Tibial nerve (tissue), 4 donors: ENCODE results near the gene RASD2. TPM values are rescaled to one million over a fixed set of nuclear protein-coding genes. Genes with fewer than 3 reads are reported as not detected.

Source experiments
- DNase-seq, 2 donors: peaks; one replicate each; pipeline ENCODE4 v3.0.0-alpha.2; 2019; ENCODE audit warnings: low spot score in 2 of 2
- H3K27ac ChIP-seq, 4 donors: fragments of 200-600 bp; sonication (generic) in 3 of 4; one replicate each; pipeline ENCODE4 v1.5.1; 2017 to 2019; ENCODE audit warnings: mild to moderate bottlenecking in 1 of 4
- H3K27me3 ChIP-seq, 2 donors: fragments of 200-600 bp; sonication (generic) in 1 of 2; one replicate each; pipeline versions ENCODE4 v1.5.1 to v1.6.0; 2017 to 2019
- H3K36me3 ChIP-seq, 3 donors: fragments of 200-600 bp; sonication (generic); one replicate each; pipeline ENCODE4 v1.5.1; 2018 to 2019
- H3K4me1 ChIP-seq, 4 donors: fragments of 200-600 bp; sonication (generic) in 3 of 4; one replicate each; pipeline ENCODE4 v1.5.1; 2017 to 2019
- H3K4me3 ChIP-seq, 4 donors: fragments of 200-600 bp; sonication (generic) in 3 of 4; one replicate each; pipeline ENCODE4 v1.5.1; 2017 to 2019; ENCODE audit warnings: mild to moderate bottlenecking in 1 of 4, moderate library complexity in 1 of 4
- H3K9me3 ChIP-seq, 4 donors: fragments of 200-600 bp; sonication (generic) in 3 of 4; one replicate each; pipeline ENCODE4 v1.5.1; 2017 to 2019
- EP300 ChIP-seq, 2 donors: sonication (generic); formaldehyde crosslinking; IDR thresholded peaks; one replicate each; pipeline ENCODE4 v1.6.1; 2017; ENCODE audit warnings: antibody characterized with exemption in 2 of 2, mild to moderate bottlenecking in 1 of 2
- POLR2A ChIP-seq, 2 donors: fragments of 450-650 bp; IDR thresholded peaks; one replicate each; pipeline ENCODE4 v1.6.1; 2017; ENCODE audit warnings: antibody characterized with exemption in 2 of 2, mild to moderate bottlenecking in 2 of 2, moderate library complexity in 2 of 2
- WGBS, 2 donors: methylation state at CpG; one replicate each; pipeline ENCODE4 v1.1.5; 2018; 5-methylcytosine and 5-hydroxymethylcytosine counted together
- total RNA-seq, 4 donors: library from RNA; depleted of rRNA; stranded (reverse); fragments of >200 nt; gene quantifications; one replicate each; pipeline ENCODE4 v1.1.0, GENCODE V29; 2016
- TF ChIP-seq, protein P1 (sequence below), 5 experiments: fragments of 200-600 bp in 3 of 5; fragments of 450-650 bp in 2 of 5; sonication (generic) in 3 of 5; IDR thresholded peaks; one replicate each; pipeline ENCODE4 v1.5.1; 2016 to 2019; ENCODE audit warnings: antibody characterized with exemption in 5 of 5, mild to moderate bottlenecking in 3 of 5, moderate library complexity in 2 of 5

Gene RASD2
- total RNA-seq, 4 donors from 2014 or later = 0.20 to 1.5 (median 0.40) TPM

DNA sequence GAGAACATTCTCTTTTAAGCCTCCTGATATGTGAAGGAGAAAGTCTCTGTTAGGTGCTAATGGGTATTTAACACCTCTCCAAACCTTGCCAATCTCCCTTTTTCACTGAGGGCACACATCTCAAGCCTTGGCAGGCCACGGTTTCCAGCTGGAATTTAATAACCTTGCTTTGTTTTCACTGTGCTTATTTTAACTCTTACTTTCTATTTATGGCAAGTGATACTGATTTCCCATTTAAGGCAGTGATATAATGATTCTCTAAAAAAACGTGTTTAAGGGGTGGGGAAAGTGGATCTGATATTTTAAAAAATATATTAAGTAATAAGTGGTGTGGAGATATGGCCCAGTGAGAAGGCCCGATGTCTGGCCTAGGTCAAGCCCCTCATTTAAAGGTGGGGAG is 1.1 kb upstream of the RASD2 start:
- peaks cover 0 to 31% (median 9%) of the 10 kb centered on the region in 4 donors for H3K4me1 ChIP-seq
- TF ChIP-seq, protein P1, sequence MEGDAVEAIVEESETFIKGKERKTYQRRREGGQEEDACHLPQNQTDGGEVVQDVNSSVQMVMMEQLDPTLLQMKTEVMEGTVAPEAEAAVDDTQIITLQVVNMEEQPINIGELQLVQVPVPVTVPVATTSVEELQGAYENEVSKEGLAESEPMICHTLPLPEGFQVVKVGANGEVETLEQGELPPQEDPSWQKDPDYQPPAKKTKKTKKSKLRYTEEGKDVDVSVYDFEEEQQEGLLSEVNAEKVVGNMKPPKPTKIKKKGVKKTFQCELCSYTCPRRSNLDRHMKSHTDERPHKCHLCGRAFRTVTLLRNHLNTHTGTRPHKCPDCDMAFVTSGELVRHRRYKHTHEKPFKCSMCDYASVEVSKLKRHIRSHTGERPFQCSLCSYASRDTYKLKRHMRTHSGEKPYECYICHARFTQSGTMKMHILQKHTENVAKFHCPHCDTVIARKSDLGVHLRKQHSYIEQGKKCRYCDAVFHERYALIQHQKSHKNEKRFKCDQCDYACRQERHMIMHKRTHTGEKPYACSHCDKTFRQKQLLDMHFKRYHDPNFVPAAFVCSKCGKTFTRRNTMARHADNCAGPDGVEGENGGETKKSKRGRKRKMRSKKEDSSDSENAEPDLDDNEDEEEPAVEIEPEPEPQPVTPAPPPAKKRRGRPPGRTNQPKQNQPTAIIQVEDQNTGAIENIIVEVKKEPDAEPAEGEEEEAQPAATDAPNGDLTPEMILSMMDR (IDR thresholded peaks at IDR 0.05) = no peak
- TF ChIP-seq POLR2A (IDR thresholded peaks at IDR 0.05) (no peak), EP300 (IDR thresholded peaks at IDR 0.05) (no peak)
- no peaks in the 10 kb centered on the region for H3K36me3 ChIP-seq
- 16 to 20% methylated on average over 3 of the region's 3 CpGs for WGBS, 2 donors
- H3K4me3 ChIP-seq = peak overlapping the region in 2 of 4 donors; percentile 41 to 56
- no peaks in the 10 kb centered on the region for H3K9me3 ChIP-seq
- DNase-seq = no peak
- no peak overlapping the region for H3K27ac ChIP-seq
- H3K27me3 ChIP-seq = peaks cover 0 to 38% of the 10 kb centered on the region in 2 donors

DNA sequence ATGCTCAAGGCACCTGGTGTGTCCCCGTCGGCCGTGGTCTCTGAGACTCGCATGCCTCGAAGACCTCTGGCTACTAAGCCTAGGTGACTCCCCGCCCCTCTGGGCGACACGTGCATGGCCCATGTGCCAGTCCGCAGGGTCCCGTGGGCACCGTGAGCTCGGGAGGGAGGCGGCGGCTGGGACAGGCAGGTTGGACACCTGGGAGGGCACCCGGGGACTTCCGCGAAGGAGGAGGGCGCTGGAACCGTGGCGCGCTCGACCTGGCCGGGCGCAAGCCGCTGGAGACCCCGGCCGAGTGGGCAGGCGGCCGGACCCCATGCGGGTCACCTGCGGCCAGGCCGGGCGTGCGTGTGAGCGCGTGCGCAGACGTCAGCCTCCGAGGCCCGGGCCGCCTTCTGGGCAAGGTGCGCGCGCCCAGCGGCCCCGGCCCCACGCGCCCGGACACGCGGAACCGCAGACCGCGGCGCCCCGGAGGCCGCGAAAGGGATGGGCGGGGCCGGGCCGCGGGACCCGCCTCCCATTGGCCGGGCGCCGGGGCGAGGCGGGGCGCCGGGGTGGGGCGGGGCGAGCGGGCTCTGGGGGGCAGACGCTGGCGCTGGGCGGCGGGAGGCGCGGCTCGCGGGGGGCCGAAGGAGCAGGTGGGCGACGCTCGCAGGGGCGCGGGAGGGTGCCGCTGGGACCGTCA is 579 bp upstream of the RASD2 start:
- H3K27me3 ChIP-seq = peaks cover 0 to 38% of the 10 kb centered on the region in 2 donors
- no peak overlapping the region for H3K27ac ChIP-seq
- H3K4me3 ChIP-seq = peak overlapping the region; percentile 10 to 56 (median 31)
- WGBS, 2 donors = 4 to 7% methylated on average over 22 to 26 of the region's 89 CpGs
- peaks cover 0 to 31% (median 9%) of the 10 kb centered on the region in 4 donors for H3K4me1 ChIP-seq
- no peak for TF ChIP-seq EP300 (IDR thresholded peaks at IDR 0.05)
- TF ChIP-seq POLR2A (IDR thresholded peaks at IDR 0.05) = no peak
- TF ChIP-seq, protein P1 (IDR thresholded peaks at IDR 0.05) = no peak
- H3K36me3 ChIP-seq = no peaks in the 10 kb centered on the region
- DNase-seq = no peak
- H3K9me3 ChIP-seq = no peaks in the 10 kb centered on the region

DNA sequence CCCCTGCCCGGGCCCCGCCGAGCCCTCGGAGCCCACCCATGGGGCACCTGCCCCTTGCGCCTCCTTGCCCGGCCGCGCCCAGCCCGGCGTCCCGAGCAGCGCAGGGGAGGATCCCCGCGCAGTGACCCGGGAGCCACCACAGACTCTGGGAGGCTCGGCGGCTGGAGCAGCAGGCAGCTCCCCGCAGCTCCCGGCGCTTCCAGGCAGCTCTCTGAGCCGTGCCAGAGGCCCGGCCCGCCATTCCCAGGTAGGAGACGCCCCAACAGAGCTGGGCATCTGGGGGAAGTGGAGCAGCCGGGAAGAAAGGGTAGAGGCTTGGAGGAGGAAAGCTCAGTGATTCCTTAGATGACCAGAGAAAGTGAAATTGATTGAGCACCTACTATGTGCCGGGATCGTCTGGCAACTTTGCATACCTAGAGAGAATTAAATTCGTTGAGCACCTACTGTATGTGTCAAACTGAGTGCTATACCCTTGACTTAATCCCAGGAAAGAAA is 670 bp downstream of the RASD2 start:
- TF ChIP-seq POLR2A (IDR thresholded peaks at IDR 0.05) (no peak), EP300 (IDR thresholded peaks at IDR 0.05) (no peak)
- TF ChIP-seq, protein P1 (IDR thresholded peaks at IDR 0.05) = no peak
- no peak overlapping the region for H3K27ac ChIP-seq

DNA sequence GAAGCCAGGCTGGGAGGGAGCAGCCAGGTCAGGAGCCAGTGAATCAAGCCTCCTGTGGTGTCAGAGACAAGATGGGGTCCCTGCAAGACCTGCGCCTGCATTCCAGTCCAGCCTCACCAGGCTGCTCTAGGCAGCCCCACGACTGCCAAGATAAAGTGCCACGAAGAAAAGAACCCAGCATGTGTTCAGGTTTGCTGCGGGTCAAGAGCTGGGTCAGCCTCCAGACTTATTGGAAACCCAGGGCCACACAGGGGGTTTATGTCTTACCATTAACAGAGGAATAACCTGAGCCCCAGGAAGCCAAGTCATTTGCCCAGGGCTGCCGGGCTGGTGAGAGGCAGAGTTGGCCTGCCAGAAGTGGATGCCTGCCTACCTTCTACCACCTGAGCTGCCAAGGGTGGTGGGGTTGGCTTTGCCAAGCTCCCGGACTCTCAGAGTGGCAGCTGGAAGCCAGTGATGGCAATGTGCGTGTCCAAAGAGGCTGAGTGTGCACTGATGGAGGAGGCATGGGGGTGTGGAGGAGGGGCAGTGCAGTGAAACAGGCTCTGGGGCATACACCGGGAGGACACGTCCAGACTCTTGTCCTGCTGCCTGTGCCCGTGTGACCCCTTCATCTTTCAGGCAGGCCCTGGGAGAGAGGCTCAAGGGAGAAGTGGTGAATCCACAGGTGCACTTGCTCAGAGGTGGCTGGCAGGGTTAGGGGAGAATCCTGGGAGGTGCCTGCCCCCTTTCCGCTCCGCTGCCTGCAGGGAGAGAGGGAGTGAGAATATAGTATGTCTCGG is 1.7 kb downstream of the RASD2 start:
- Histone ChIP-seq H3K27ac (no peak overlapping the region), H3K4me1 (peaks cover 0 to 23% (median 9%) of the 10 kb centered on the region in 4 donors), H3K9me3 (no peaks in the 10 kb centered on the region), H3K27me3 (peaks cover 0 to 38% of the 10 kb centered on the region in 2 donors), H3K4me3 (peak overlapping the region in 1 of 4 donors; percentile 12), H3K36me3 (no peaks in the 10 kb centered on the region)
- 53 to 60% methylated on average over 4 to 13 of the region's 13 CpGs for WGBS, 2 donors
- TF ChIP-seq EP300 (IDR thresholded peaks at IDR 0.05) (no peak), POLR2A (IDR thresholded peaks at IDR 0.05) (no peak)
- TF ChIP-seq, protein P1 (IDR thresholded peaks at IDR 0.05) = no peak
- no peak for DNase-seq

More for the DNA sequence above, 670 bp downstream of the RASD2 start:
- peaks cover 0 to 30% (median 9%) of the 10 kb centered on the region in 4 donors for H3K4me1 ChIP-seq
- no peaks in the 10 kb centered on the region for H3K36me3 ChIP-seq
- no peaks in the 10 kb centered on the region for H3K9me3 ChIP-seq
- peak overlapping the region in 2 of 4 donors; percentile 50 to 56 for H3K4me3 ChIP-seq
- DNase-seq = no peak
- WGBS, 2 donors = 10 to 42% methylated on average over 4 to 21 of the region's 28 CpGs
- peaks cover 0 to 38% of the 10 kb centered on the region in 2 donors for H3K27me3 ChIP-seq
